Measurements from ENCODE around the gene SLC9A8. TPM values are rescaled to one million over a fixed set of nuclear protein-coding genes. Genes with fewer than 3 reads are reported as not detected.
A peak's percentile ranks its signal among the peaks of the same experiment; 100 is the strongest.
"Not testable (repeated sequence)": the region's sequence is repeated elsewhere in the genome, so short reads cannot be mapped to it uniquely, and the experiment has no call there.

The SLC9A8 gene
- total RNA-seq, 1 experiment from 2014 or later = 7.5 TPM

DNA sequence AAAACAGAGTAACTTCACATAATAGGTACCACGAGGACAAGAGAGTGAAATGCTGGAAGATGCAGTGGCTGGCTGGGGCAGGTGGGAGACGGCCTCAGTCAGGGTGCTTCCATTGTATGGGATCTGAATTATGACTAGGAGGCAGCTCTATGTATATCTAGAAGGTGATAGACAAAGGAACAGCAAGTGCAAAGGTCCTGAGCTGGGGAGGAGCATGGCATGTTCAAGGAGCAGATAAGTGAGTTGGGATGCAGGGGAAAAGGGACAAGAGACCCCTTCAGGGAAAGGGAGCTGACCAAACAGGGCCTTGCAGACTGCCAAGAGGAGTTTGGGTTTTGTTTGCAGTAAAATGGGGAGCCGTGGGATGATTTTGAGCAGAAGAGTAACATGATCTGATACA, 8.3 kb upstream of the SLC9A8 start:
- Histone ChIP-seq H3K18ac (ENCODE audit: insufficient read length, low read depth, low read length) (no peak overlapping the region), H2AFZ (ENCODE audit: low read length) (no peak overlapping the region), H3T11ph (ENCODE audit: low read length) (no peak overlapping the region), H3K23ac (ENCODE audit: insufficient read length, low read depth, low read length) (no peak overlapping the region), H3K56ac (ENCODE audit: insufficient read length, low read depth, low read length) (no peak overlapping the region), H3K27me3 (ENCODE audit: insufficient read depth, low read length) (no peaks in the 10 kb centered on the region), H3K9me3 (ENCODE audit: control insufficient read depth, low read depth, low read length) (no peaks in the 10 kb centered on the region), H3K79me2 (ENCODE audit: insufficient read depth, low read length) (no peaks in the 10 kb centered on the region), H3K14ac (ENCODE audit: insufficient read depth, low read length) (no peak overlapping the region), H3K23me2 (ENCODE audit: insufficient read length, low read depth, low read length, poor library complexity, severe bottlenecking) (no peaks in the 10 kb centered on the region), H2BK5ac (ENCODE audit: insufficient read length, low read length) (no peak overlapping the region), H2AK5ac (ENCODE audit: insufficient read length, low read length) (no peak overlapping the region), H4K8ac (replicated peaks; ENCODE audit: insufficient read length, low read depth, low read length) (no peak overlapping the region), H2BK15ac (ENCODE audit: low read depth, low read length) (no peak overlapping the region), H2BK120ac (ENCODE audit: low read depth, low read length, poor library complexity, severe bottlenecking) (no peak overlapping the region), H2BK20ac (ENCODE audit: low read depth, low read length, poor library complexity, severe bottlenecking) (no peak overlapping the region), H4K5ac (ENCODE audit: insufficient read length, low read depth, low read length) (no peak overlapping the region), H3K27ac (ENCODE audit: insufficient read length, low read depth, low read length) (no peak overlapping the region), H3K9ac (ENCODE audit: extremely low read depth, insufficient read length, low read length) (no peak overlapping the region), H3K79me1 (ENCODE audit: insufficient read depth, low read depth, low read length, poor library complexity, severe bottlenecking) (no peaks in the 10 kb centered on the region), H2BK12ac (ENCODE audit: insufficient read length, low read depth, low read length) (no peak overlapping the region), H3K4me2 (ENCODE audit: insufficient read depth, insufficient read length, low read length) (no peak overlapping the region), H4K91ac (ENCODE audit: insufficient read length, low read depth, low read length) (no peak overlapping the region), H3K4me1 (ENCODE audit: insufficient read depth, low read length) (no peaks in the 10 kb centered on the region), H3K4ac (ENCODE audit: low read depth, low read length) (no peak overlapping the region), H4K20me1 (ENCODE audit: control insufficient read depth, insufficient read depth, insufficient read length) (no peaks in the 10 kb centered on the region)
- DNase-seq = no peak
- TF ChIP-seq, protein P1, sequence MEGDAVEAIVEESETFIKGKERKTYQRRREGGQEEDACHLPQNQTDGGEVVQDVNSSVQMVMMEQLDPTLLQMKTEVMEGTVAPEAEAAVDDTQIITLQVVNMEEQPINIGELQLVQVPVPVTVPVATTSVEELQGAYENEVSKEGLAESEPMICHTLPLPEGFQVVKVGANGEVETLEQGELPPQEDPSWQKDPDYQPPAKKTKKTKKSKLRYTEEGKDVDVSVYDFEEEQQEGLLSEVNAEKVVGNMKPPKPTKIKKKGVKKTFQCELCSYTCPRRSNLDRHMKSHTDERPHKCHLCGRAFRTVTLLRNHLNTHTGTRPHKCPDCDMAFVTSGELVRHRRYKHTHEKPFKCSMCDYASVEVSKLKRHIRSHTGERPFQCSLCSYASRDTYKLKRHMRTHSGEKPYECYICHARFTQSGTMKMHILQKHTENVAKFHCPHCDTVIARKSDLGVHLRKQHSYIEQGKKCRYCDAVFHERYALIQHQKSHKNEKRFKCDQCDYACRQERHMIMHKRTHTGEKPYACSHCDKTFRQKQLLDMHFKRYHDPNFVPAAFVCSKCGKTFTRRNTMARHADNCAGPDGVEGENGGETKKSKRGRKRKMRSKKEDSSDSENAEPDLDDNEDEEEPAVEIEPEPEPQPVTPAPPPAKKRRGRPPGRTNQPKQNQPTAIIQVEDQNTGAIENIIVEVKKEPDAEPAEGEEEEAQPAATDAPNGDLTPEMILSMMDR (conservative IDR thresholded peaks at IDR 0.05) = no peak
- Mint-ChIP-seq H3K27me3 (ENCODE audit: low read depth) (no peaks in the 10 kb centered on the region), H3K4me1 (no peaks in the 10 kb centered on the region), H3K36me3 (ENCODE audit: insufficient read depth in 1 of 3, low read depth in 3 of 3) (no peaks in the 10 kb centered on the region), H3K9me3 (no peaks in the 10 kb centered on the region), H3K4me3 (no peak overlapping the region), H3K27ac (peak overlapping the region in 1 of 3 experiments; percentile 28; a peak in 1 of 7 replicates)
- WGBS (ENCODE audit: extremely low coverage, insufficient read length, low lambda C conversion rate) = no CpG with 5 or more reads among the region's 3 CpGs

DNA sequence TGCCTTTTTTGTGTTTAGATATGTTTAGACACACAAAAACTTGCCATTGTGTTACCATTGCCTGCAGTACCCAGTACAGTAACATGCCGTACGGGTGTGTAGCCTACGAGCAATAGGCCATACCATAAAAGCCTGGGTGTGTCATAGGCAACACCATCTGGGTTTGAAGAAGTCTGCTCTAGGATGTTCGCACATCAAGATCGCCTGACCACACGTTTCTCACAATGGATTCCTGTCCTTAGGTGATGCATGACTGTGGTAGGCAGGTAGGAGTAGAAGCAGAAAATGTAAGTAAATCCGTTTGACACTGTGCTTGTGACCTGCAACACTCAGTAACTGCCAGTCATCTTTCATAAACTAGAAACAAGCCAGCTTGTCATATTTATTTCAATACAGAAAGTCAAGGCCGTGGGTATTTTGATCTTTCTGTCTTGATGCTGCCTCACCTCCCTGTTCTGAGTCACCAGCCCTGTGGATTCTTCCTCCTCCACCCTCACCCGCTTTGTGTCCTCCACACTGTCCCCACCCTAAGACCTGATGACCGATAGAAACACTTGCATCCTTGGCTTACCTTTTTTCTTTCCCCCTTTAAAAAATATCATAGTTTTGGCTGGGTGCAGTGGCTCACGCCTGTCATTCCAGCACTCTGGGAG, 7.3 kb upstream of the SLC9A8 start:
- not testable (repeated sequence) for H2BK120ac ChIP-seq (ENCODE audit: low read depth, low read length, poor library complexity, severe bottlenecking); H3K27ac ChIP-seq (ENCODE audit: insufficient read length, low read depth, low read length); H3K4ac ChIP-seq (ENCODE audit: low read depth, low read length); H3K9me3 Mint-ChIP-seq; H3K23ac ChIP-seq (ENCODE audit: insufficient read length, low read depth, low read length); H3K9ac ChIP-seq (ENCODE audit: extremely low read depth, insufficient read length, low read length); H3K27me3 ChIP-seq (ENCODE audit: insufficient read depth, low read length); H3K23me2 ChIP-seq (ENCODE audit: insufficient read length, low read depth, low read length, poor library complexity, severe bottlenecking); H3K14ac ChIP-seq (ENCODE audit: insufficient read depth, low read length); H2BK12ac ChIP-seq (ENCODE audit: insufficient read length, low read depth, low read length); H3K56ac ChIP-seq (ENCODE audit: insufficient read length, low read depth, low read length); H3K4me2 ChIP-seq (ENCODE audit: insufficient read depth, insufficient read length, low read length); H3K4me3 Mint-ChIP-seq; H2BK15ac ChIP-seq (ENCODE audit: low read depth, low read length); H3K79me1 ChIP-seq (ENCODE audit: insufficient read depth, low read depth, low read length, poor library complexity, severe bottlenecking); H3K27me3 Mint-ChIP-seq (ENCODE audit: low read depth); H3K18ac ChIP-seq (ENCODE audit: insufficient read length, low read depth, low read length); H3K27ac Mint-ChIP-seq; H4K5ac ChIP-seq (ENCODE audit: insufficient read length, low read depth, low read length); H4K91ac ChIP-seq (ENCODE audit: insufficient read length, low read depth, low read length); H3T11ph ChIP-seq (ENCODE audit: low read length); H3K79me2 ChIP-seq (ENCODE audit: insufficient read depth, low read length); DNase-seq; H2BK20ac ChIP-seq (ENCODE audit: low read depth, low read length, poor library complexity, severe bottlenecking); H3K36me3 Mint-ChIP-seq (ENCODE audit: insufficient read depth in 1 of 3, low read depth in 3 of 3); H2AK5ac ChIP-seq (ENCODE audit: insufficient read length, low read length); H2AFZ ChIP-seq (ENCODE audit: low read length); H3K9me3 ChIP-seq (ENCODE audit: control insufficient read depth, low read depth, low read length); H3K4me1 ChIP-seq (ENCODE audit: insufficient read depth, low read length); H4K8ac ChIP-seq (replicated peaks; ENCODE audit: insufficient read length, low read depth, low read length); H2BK5ac ChIP-seq (ENCODE audit: insufficient read length, low read length); H3K4me1 Mint-ChIP-seq; H4K20me1 ChIP-seq (ENCODE audit: control insufficient read depth, insufficient read depth, insufficient read length)
- no CpG with 5 or more reads among the region's 11 CpGs for WGBS (ENCODE audit: extremely low coverage, insufficient read length, low lambda C conversion rate)

All from H9 (cell line).